ENCODE results near the gene MSMB. TPM values are rescaled to one million over a fixed set of nuclear protein-coding genes. Genes with fewer than 3 reads are reported as not detected.
"Not testable (repeated sequence)": the region's sequence is repeated elsewhere in the genome, so short reads cannot be mapped to it uniquely, and the experiment has no call there.

Gene MSMB
- total RNA-seq, 1 experiment from 2014 or later, result 2.4 TPM

DNA sequence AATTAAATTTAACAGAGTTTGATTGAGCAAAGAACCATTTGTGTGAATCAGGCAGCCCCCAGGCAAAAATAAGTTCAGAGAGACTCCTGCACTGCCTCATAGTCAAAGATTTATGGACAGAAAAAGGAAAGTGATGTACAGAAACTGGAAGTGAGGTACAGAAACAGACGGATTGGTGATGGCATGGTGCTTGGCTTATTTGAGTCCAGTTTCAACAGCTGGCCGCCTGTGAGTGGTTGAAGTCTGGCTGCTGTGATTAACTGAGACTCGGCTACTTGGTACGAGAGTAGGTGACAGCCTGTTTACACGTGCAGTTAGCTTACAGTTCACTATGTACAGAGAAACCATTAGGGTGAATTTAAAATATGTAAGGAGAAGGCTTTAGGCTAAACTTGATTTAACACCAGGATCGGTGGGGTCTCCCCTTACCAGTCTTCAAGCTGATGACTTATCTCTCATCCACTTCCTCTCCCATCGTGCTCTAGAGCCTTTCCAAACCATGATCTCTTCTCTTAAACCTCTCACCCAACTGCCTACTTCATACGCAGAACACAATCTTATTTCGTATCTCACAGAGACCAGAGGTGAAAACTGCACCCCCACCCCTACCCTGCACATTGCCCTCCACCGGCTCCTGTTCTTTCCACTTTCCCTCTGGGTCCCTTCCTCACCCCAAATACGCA is 5.0 kb upstream of the MSMB start:
- intact Hi-C loops (cut with micrococcal nuclease; ENCODE audit: unreplicated experiment), result no loop called here
- CTCF ChIA-PET, result no interaction called here
- TF ChIP-seq, protein P1, sequence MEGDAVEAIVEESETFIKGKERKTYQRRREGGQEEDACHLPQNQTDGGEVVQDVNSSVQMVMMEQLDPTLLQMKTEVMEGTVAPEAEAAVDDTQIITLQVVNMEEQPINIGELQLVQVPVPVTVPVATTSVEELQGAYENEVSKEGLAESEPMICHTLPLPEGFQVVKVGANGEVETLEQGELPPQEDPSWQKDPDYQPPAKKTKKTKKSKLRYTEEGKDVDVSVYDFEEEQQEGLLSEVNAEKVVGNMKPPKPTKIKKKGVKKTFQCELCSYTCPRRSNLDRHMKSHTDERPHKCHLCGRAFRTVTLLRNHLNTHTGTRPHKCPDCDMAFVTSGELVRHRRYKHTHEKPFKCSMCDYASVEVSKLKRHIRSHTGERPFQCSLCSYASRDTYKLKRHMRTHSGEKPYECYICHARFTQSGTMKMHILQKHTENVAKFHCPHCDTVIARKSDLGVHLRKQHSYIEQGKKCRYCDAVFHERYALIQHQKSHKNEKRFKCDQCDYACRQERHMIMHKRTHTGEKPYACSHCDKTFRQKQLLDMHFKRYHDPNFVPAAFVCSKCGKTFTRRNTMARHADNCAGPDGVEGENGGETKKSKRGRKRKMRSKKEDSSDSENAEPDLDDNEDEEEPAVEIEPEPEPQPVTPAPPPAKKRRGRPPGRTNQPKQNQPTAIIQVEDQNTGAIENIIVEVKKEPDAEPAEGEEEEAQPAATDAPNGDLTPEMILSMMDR (IDR thresholded peaks at IDR 0.05; ENCODE audit: unreplicated experiment), result no peak
- no peak for DNase-seq
- Mint-ChIP-seq H3K9me3 (ENCODE audit: low read depth, unreplicated experiment) (no peaks in the 10 kb centered on the region), H3K4me1 (ENCODE audit: low read depth, unreplicated experiment) (no peaks in the 10 kb centered on the region), H3K4me3 (ENCODE audit: low read depth, unreplicated experiment) (no peak overlapping the region), H3K27me3 (ENCODE audit: unreplicated experiment) (peaks cover 45% of the 10 kb centered on the region), H3K27ac (ENCODE audit: unreplicated experiment) (no peak overlapping the region), H3K36me3 (ENCODE audit: insufficient read depth, unreplicated experiment) (no peaks in the 10 kb centered on the region)
- BruUV-seq (replicated peaks), result no TSS peak

DNA sequence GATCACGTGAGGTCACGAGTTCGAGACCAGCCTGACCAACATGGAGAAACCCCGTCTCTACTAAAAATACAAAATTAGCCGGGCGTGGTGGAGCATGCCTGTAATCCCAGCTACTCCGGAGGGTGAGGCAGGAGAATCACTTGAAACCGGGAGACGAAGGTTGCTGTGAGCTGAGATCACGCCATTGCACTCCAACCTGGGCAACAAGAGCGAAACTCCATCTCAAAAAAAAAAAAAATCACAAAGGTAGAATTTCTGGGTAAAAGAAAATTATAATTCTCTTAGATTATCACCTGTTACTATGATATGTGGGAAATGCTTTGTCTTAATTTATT is 3.4 kb upstream of the MSMB start:
- BruUV-seq (replicated peaks); H3K27ac Mint-ChIP-seq (ENCODE audit: unreplicated experiment); H3K9me3 Mint-ChIP-seq (ENCODE audit: low read depth, unreplicated experiment); H3K36me3 Mint-ChIP-seq (ENCODE audit: insufficient read depth, unreplicated experiment); H3K4me1 Mint-ChIP-seq (ENCODE audit: low read depth, unreplicated experiment); DNase-seq; H3K4me3 Mint-ChIP-seq (ENCODE audit: low read depth, unreplicated experiment); intact Hi-C loops (cut with micrococcal nuclease; ENCODE audit: unreplicated experiment); CTCF ChIA-PET: not testable (repeated sequence)
- peaks cover 43% of the 10 kb centered on the region for H3K27me3 Mint-ChIP-seq (ENCODE audit: unreplicated experiment)

GRCh38 chr10:46048152-46048551 is 2.1 kb upstream of the MSMB start:
- no peak for DNase-seq
- Mint-ChIP-seq H3K27ac (ENCODE audit: unreplicated experiment) (no peak overlapping the region), H3K9me3 (ENCODE audit: low read depth, unreplicated experiment) (no peaks in the 10 kb centered on the region), H3K36me3 (ENCODE audit: insufficient read depth, unreplicated experiment) (no peaks in the 10 kb centered on the region), H3K27me3 (ENCODE audit: unreplicated experiment) (peaks cover 39% of the 10 kb centered on the region), H3K4me1 (ENCODE audit: low read depth, unreplicated experiment) (no peaks in the 10 kb centered on the region), H3K4me3 (ENCODE audit: low read depth, unreplicated experiment) (no peak overlapping the region)
- BruUV-seq (replicated peaks), result no TSS peak
- intact Hi-C loops (cut with micrococcal nuclease; ENCODE audit: unreplicated experiment), result no loop called here
- CTCF ChIA-PET, result no interaction called here
- TF ChIP-seq, protein P1 (IDR thresholded peaks at IDR 0.05; ENCODE audit: unreplicated experiment), result no peak

GRCh38 chr10:46042527-46042926 is 3.5 kb downstream of the MSMB start:
- no peak overlapping the region for H3K4me3 Mint-ChIP-seq (ENCODE audit: low read depth, unreplicated experiment)
- CTCF ChIA-PET, result interaction anchor here (0.6 kb wide), 1 partner anchor 309 kb away, joined by 5 read pairs; no protein-coding TSS in a partner anchor
- no peaks in the 10 kb centered on the region for H3K4me1 Mint-ChIP-seq (ENCODE audit: low read depth, unreplicated experiment)
- intact Hi-C loops (cut with micrococcal nuclease; ENCODE audit: unreplicated experiment), result no loop called here
- H3K9me3 Mint-ChIP-seq (ENCODE audit: low read depth, unreplicated experiment), result no peaks in the 10 kb centered on the region
- no peaks in the 10 kb centered on the region for H3K36me3 Mint-ChIP-seq (ENCODE audit: insufficient read depth, unreplicated experiment)
- peaks cover 29% of the 10 kb centered on the region for H3K27me3 Mint-ChIP-seq (ENCODE audit: unreplicated experiment)
- H3K27ac Mint-ChIP-seq (ENCODE audit: unreplicated experiment), result no peak overlapping the region
- no TSS peak for BruUV-seq (replicated peaks)
- DNase-seq, result no peak
- TF ChIP-seq, protein P1 (IDR thresholded peaks at IDR 0.05; ENCODE audit: unreplicated experiment), result no peak

DNA sequence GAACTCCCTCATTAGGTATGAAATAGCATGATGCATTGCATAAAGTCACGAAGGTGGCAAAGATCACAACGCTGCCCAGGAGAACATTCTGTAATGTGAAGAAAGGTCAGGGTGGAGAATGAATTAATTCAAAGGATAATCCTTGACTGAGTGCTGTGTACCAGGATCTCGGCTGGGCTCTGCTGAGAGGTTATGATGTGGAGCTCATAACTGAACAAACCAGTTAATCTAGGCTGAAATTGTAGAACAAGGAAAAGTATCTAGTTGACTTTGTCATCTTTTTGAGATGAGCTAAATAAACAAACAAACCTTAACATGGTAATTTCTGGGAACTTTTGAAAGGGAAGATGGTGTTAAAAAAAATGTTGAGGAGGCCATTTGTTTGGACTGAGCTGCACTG is 6.1 kb downstream of the MSMB start:
- Mint-ChIP-seq H3K4me1 (ENCODE audit: low read depth, unreplicated experiment) (no peaks in the 10 kb centered on the region), H3K4me3 (ENCODE audit: low read depth, unreplicated experiment) (no peak overlapping the region), H3K27me3 (ENCODE audit: unreplicated experiment) (peaks cover 26% of the 10 kb centered on the region), H3K36me3 (ENCODE audit: insufficient read depth, unreplicated experiment) (no peaks in the 10 kb centered on the region), H3K27ac (ENCODE audit: unreplicated experiment) (no peak overlapping the region), H3K9me3 (ENCODE audit: low read depth, unreplicated experiment) (no peaks in the 10 kb centered on the region)
- TF ChIP-seq, protein P1 (IDR thresholded peaks at IDR 0.05; ENCODE audit: unreplicated experiment), result no peak
- BruUV-seq (replicated peaks), result no TSS peak
- intact Hi-C loops (cut with micrococcal nuclease; ENCODE audit: unreplicated experiment), result no loop called here
- CTCF ChIA-PET, result no interaction called here
- no peak for DNase-seq

All from Calu3 (cell line).